ENCODE data around the gene NRXN3.

DNA sequence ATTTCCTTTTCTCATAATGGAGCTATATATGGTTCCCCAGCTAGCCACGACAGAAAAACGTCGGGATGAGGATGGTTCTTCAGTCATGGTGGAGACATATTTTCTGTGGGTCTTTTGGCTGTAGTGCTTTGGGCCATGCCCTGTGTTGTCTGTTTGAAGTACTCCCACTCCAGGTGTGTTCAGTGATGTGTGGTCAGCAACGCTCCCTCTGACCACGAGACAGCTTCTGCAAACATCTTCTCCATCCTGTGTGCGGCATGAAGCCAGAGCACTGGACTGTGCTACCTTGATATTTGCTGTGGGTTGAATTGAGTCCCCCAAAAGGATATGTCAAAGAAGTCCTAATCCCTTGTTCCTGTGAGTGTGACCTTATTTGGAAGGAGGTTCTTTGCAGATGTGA is 931.2 kb downstream of the NRXN3 start:
- TF ChIP-seq, protein P1, sequence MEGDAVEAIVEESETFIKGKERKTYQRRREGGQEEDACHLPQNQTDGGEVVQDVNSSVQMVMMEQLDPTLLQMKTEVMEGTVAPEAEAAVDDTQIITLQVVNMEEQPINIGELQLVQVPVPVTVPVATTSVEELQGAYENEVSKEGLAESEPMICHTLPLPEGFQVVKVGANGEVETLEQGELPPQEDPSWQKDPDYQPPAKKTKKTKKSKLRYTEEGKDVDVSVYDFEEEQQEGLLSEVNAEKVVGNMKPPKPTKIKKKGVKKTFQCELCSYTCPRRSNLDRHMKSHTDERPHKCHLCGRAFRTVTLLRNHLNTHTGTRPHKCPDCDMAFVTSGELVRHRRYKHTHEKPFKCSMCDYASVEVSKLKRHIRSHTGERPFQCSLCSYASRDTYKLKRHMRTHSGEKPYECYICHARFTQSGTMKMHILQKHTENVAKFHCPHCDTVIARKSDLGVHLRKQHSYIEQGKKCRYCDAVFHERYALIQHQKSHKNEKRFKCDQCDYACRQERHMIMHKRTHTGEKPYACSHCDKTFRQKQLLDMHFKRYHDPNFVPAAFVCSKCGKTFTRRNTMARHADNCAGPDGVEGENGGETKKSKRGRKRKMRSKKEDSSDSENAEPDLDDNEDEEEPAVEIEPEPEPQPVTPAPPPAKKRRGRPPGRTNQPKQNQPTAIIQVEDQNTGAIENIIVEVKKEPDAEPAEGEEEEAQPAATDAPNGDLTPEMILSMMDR (conservative IDR thresholded peaks at IDR 0.05) = no peak
- TF ChIP-seq EZH2 (IDR thresholded peaks at IDR 0.05; ENCODE audit: low read depth) = no peak

Data from PC-9 (cell line).